Stimulated activated CD4-positive, alpha-beta T cell treated with anti-CD3 and anti-CD28 coated beads, Interleukin-2, amount 100 ng/mL, for 4 hours (primary cell): ENCODE measurements around the gene SMIM10L2A.
"Not testable (repeated sequence)": the region's sequence is repeated elsewhere in the genome, so short reads cannot be mapped to it uniquely, and the experiment has no call there.

Experiments
- DNase-seq: peaks from one replicate; pipeline ENCODE4 v3.0.0-alpha.2; 2020; ENCODE audit warnings: low read depth

The SMIM10L2A gene

GRCh38 chrX:135423173-135423864, 1.6 kb downstream of the SMIM10L2A start:
- DNase-seq, result not testable (repeated sequence)

- no peak for DNase-seq
Measured at GRCh38 chrX:135424469-135424868, 2.7 kb downstream of the SMIM10L2A start.

- DNase-seq, result no peak
Measured at GRCh38 chrX:135425026-135425965, 3.6 kb downstream of the SMIM10L2A start.

GRCh38 chrX:135429429-135429828, 7.7 kb downstream of the SMIM10L2A start:
- no peak for DNase-seq

GRCh38 chrX:135431886-135432285, 10.1 kb downstream of the SMIM10L2A start:
- DNase-seq, result no peak

GRCh38 chrX:135432453-135432852, 10.7 kb downstream of the SMIM10L2A start:
- no peak for DNase-seq

- DNase-seq, result no peak
Measured at GRCh38 chrX:135432881-135433521, 11.3 kb downstream of the SMIM10L2A start.

GRCh38 chrX:135433531-135434257, 11.9 kb downstream of the SMIM10L2A start:
- no peak for DNase-seq

GRCh38 chrX:135434258-135435138, 12.8 kb downstream of the SMIM10L2A start:
- no peak for DNase-seq

- DNase-seq, result no peak
Measured at GRCh38 chrX:135435139-135435922, 13.6 kb downstream of the SMIM10L2A start.

GRCh38 chrX:135435933-135436332, 14.2 kb downstream of the SMIM10L2A start:
- DNase-seq, result no peak

GRCh38 chrX:135436456-135436855, 14.7 kb downstream of the SMIM10L2A start:
- DNase-seq, result no peak

GRCh38 chrX:135436966-135437866, 15.5 kb downstream of the SMIM10L2A start:
- no peak for DNase-seq

GRCh38 chrX:135437867-135438733, 16.4 kb downstream of the SMIM10L2A start:
- no peak for DNase-seq

GRCh38 chrX:135438734-135439043, 16.9 kb downstream of the SMIM10L2A start:
- DNase-seq, result no peak

- no peak for DNase-seq
Measured at GRCh38 chrX:135449637-135450550, 28.1 kb downstream of the SMIM10L2A start.

GRCh38 chrX:135453381-135453780, 31.6 kb downstream of the SMIM10L2A start:
- no peak for DNase-seq
